ENCODE results near the gene PHIP. TPM values are rescaled to one million over a fixed set of nuclear protein-coding genes. Genes with fewer than 3 reads are reported as not detected.

The PHIP gene
- total and polyA plus RNA-seq, 8 donors, result 27.3 to 82.2 (median 69.2) TPM

GRCh38 chr6:78995946-78996345 lies 82.1 kb downstream of the PHIP start:
- intact Hi-C loops (cut with DNase I), result no loop called here
- no peaks in the 10 kb centered on the region for H3K4me1 ChIP-seq
- no peaks in the 10 kb centered on the region for H3K27me3 ChIP-seq
- no peaks in the 10 kb centered on the region for H3K9me3 ChIP-seq
- DNase-seq (no peak), ATAC-seq (no peak)
- H3K36me3 ChIP-seq, result peaks cover 0 to 86% of the 10 kb centered on the region in 2 donors
- no peak for TF ChIP-seq CTCF (IDR thresholded peaks at IDR 0.05)
- H3K4me3 ChIP-seq, result no peak overlapping the region
- H3K27ac ChIP-seq, result no peak overlapping the region

- no peak for TF ChIP-seq CTCF (IDR thresholded peaks at IDR 0.05)
- Histone ChIP-seq H3K4me3 (no peak overlapping the region), H3K4me1 (no peaks in the 10 kb centered on the region), H3K27me3 (no peaks in the 10 kb centered on the region), H3K27ac (no peak overlapping the region), H3K9me3 (no peaks in the 10 kb centered on the region), H3K36me3 (peaks cover 0 to 88% of the 10 kb centered on the region in 2 donors)
- ATAC-seq (no peak), DNase-seq (no peak)
- intact Hi-C loops (cut with DNase I), result no loop called here
These were observed 82.7 kb downstream of the PHIP start for GRCh38 chr6:78995346-78995745.

- no peak for TF ChIP-seq CTCF (IDR thresholded peaks at IDR 0.05)
- intact Hi-C loops (cut with DNase I), result no loop called here
- H3K27ac ChIP-seq, result no peak overlapping the region
- no peak overlapping the region for H3K4me3 ChIP-seq
- H3K36me3 ChIP-seq, result peaks cover 0 to 98% of the 10 kb centered on the region in 2 donors
- no peaks in the 10 kb centered on the region for H3K4me1 ChIP-seq
- DNase-seq (no peak), ATAC-seq (no peak)
- H3K27me3 ChIP-seq, result no peaks in the 10 kb centered on the region
- no peaks in the 10 kb centered on the region for H3K9me3 ChIP-seq
These were observed 84.1 kb downstream of the PHIP start for GRCh38 chr6:78993955-78994354.

- Histone ChIP-seq H3K4me1 (no peaks in the 10 kb centered on the region), H3K4me3 (no peak overlapping the region), H3K27ac (no peak overlapping the region), H3K9me3 (no peaks in the 10 kb centered on the region), H3K36me3 (peaks cover 0 to 96% of the 10 kb centered on the region in 2 donors), H3K27me3 (no peaks in the 10 kb centered on the region)
- DNase-seq (no peak), ATAC-seq (no peak)
- intact Hi-C loops (cut with DNase I), result no loop called here
- TF ChIP-seq CTCF (IDR thresholded peaks at IDR 0.05), result no peak
These were observed 88.9 kb downstream of the PHIP start for GRCh38 chr6:78989191-78989590.

- Histone ChIP-seq H3K27me3 (no peaks in the 10 kb centered on the region), H3K27ac (no peak overlapping the region), H3K4me1 (no peaks in the 10 kb centered on the region), H3K9me3 (no peaks in the 10 kb centered on the region), H3K4me3 (no peak overlapping the region), H3K36me3 (peaks cover 0 to 99% of the 10 kb centered on the region in 2 donors)
- DNase-seq, result peak in 2 of 4 donors; percentile 24 to 25
- intact Hi-C loops (cut with DNase I), result no loop called here
- no peak for ATAC-seq
- TF ChIP-seq CTCF (IDR thresholded peaks at IDR 0.05), result no peak
These were observed 91.9 kb downstream of the PHIP start for GRCh38 chr6:78986161-78986560.
